NB4 (cell line): ENCODE results near the gene KIRREL3.

ENCODE experiments used
- CTCF ChIP-seq: IDR thresholded peaks from one replicate; pipeline ENCODE4 v1.5.1; 2012; ENCODE audit warnings: low read depth, low read length
- POLR2A ChIP-seq: IDR thresholded peaks from 2 replicates; pipeline ENCODE4 v1.6.1; 2011; ENCODE audit warnings: mild to moderate bottlenecking; ENCODE audit not compliant: insufficient read length; ENCODE audit errors: extremely low read depth

GRCh38 chr11:126408901-126409619 lies 591.5 kb downstream of the KIRREL3 start:
- TF ChIP-seq CTCF (no peak), POLR2A (no peak)
